ENCODE results near the gene ZNF679.
"Not testable (repeated sequence)": the region's sequence is repeated elsewhere in the genome, so short reads cannot be mapped to it uniquely, and the experiment has no call there.

The ZNF679 gene

DNA sequence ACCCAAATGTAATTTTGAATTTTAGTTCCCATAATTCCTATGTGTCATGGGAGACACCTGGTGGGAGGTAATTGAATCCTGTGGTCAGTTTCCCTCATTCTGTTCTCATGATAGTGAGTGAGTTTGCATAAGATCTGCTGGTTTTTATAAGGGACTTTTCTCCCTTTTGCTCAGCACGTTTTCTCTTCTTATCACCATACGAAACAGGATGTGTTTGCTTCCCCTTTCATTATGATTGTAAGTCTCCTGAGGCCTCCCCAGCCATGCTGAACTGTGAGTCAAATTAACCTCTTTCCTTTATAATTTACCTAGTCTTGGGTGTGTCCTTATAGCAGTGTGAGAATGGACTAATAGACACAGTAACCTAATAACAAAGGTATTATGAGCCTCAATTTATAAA, 49.4 kb downstream of the ZNF679 start:
- ATAC-seq (replicated peaks): peak; percentile 85 to 92
- H3K4me3 Mint-ChIP-seq: no peak overlapping the region
- H3K4me1 Mint-ChIP-seq: no peaks in the 10 kb centered on the region
- H3K27ac Mint-ChIP-seq: no peak overlapping the region
- H3K36me3 Mint-ChIP-seq: no peaks in the 10 kb centered on the region
- no peaks in the 10 kb centered on the region for H3K27me3 Mint-ChIP-seq
- peak; percentile 20 for DNase-seq
- peaks cover 7 to 14% of the 10 kb centered on the region in 2 donors for H3K9me3 Mint-ChIP-seq

DNA sequence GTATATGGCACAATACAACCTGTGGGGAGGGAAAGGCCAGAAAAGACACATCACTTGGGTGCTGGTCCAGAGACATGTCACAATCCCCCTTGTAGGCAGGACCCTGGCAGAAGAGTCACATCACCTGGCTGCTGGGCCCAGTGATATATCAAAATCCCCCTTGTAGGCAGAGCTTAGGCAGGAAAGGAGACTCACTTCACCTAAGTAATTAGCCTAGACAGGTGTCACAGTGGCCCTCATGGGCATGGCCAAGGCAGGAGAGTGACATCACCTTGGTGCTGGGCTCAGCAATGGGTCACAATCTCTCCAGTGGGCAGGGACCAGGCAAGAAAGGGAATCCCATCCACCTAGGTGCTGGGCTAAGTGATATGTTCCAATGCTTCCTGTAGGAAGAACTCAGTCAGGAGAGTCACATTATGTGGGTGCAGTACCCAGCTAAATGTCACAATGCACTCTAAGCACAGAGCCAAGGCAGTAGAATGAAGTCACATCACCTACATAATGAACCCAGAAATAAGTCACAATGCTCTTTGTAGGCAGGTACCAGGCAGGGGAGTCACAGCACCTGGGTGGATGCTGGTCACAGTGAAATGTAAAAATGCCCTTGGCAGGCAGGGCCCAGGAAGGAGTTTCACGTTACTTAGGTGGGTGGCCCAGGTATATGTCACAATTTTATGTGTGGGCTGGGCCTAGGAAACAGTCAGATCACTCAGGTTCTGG, 66.6 kb downstream of the ZNF679 start:
- DNase-seq (no peak), ATAC-seq (replicated peaks) (no peak)
- Mint-ChIP-seq H3K36me3 (peaks cover 0 to 3% of the 10 kb centered on the region in 2 donors), H3K9me3 (peaks cover 0 to 4% of the 10 kb centered on the region in 2 donors), H3K4me3 (no peak overlapping the region), H3K27me3 (no peaks in the 10 kb centered on the region), H3K4me1 (peaks cover 0 to 3% of the 10 kb centered on the region in 2 donors), H3K27ac (no peak overlapping the region)

DNA sequence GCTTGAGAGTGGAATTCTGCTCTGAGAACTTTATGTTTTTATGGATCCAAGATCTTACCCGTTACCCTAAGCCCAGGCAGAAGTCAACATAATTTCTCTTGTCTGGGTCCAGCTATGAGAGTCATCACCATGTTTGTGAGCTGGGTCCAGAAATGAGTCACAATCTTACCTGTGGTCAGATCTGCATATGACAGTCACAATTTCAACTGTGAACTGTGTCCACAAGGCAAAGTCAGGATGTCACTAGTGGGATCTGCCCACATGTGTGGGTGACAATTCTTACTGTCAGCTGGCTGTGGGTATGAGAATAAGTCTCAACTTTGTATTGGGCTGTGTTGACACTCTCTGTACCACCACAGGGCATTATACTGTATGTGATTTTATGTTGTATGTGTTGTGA, 69.1 kb downstream of the ZNF679 start:
- H3K27ac Mint-ChIP-seq, H3K4me3 Mint-ChIP-seq, H3K27me3 Mint-ChIP-seq, H3K36me3 Mint-ChIP-seq, DNase-seq, H3K4me1 Mint-ChIP-seq: not testable (repeated sequence)
- H3K9me3 Mint-ChIP-seq: peaks cover 0 to 14% of the 10 kb centered on the region in 2 donors
- ATAC-seq (replicated peaks): peak; percentile 80 to 88

DNA sequence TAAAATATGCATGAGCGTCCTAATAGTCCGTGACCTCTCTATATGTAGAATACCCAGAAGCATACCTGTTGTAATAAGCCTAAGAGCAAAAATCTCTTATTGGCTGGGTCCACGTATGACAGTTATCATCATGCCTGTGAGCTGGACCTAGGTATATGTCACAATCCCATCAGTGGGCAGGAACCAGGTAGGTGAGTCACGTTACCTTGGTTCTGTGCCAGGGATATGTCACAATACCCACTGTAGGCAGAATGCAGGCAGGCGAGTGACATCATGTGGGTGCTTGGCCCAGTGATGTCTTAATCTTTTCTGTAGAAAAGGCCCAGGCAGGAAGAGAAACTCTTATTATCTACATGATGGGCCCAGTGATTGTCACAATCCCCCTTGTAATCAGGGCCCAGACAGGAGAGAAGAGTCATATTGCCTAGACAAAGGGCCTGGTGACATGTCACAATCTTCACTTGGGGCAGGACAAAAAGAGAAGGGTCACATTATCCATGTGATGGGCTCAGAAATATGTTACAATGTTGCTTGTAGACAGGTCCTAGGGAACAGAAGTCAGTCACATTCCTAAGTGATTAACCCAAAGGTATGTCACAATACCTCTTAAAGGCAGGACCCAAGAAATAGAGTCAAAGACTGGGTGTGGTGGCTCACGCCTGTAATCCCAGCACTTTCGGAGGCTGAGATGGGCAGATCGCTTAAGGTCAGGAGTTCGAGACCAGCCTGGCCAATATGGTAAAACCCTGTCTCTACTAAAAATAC, 72.5 kb downstream of the ZNF679 start:
- no peak overlapping the region for H3K27ac Mint-ChIP-seq
- DNase-seq (no peak), ATAC-seq (replicated peaks) (no peak)
- peaks cover 0 to 12% of the 10 kb centered on the region in 2 donors for H3K36me3 Mint-ChIP-seq
- no peak overlapping the region for H3K4me3 Mint-ChIP-seq
- H3K9me3 Mint-ChIP-seq: peaks cover 0 to 14% of the 10 kb centered on the region in 2 donors
- peaks cover 11 to 18% of the 10 kb centered on the region in 2 donors for H3K4me1 Mint-ChIP-seq
- no peaks in the 10 kb centered on the region for H3K27me3 Mint-ChIP-seq

DNA sequence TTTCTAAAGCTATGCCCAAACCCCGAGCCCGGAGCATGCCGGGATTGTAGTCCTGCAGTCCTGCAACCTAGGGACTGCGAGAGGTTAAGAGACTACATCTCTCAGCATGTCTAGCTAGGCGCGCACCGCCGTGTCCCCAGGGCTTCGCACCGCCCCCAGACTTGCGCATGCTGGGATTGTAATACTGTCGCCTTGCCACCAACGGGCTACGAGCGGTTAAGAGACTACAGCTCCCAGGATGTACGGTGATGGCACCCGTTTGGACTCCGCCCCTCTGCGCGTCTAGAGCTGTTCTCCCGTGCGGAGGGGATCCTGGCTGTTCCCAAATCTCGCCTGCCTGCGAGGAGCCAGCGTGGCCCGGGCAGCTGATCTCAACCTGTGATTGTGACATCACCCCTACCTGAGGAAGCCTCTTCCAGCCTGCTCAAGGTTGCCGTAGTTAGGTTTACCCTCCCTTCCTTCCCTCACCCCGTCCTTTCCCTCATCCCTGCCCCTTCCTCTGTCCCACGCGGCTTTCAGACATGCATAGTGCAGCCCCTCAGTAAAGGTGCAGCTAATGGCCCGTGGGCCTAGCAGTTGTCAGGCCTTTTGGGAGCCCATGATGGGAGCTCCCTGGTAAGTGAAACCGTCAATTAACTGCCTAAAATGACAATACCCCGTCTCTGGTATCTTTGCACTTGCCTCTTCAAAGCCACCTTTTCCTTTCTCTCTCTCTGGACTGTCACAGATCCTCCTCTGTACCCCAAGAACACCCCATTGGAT, 79.2 kb downstream of the ZNF679 start:
- peak overlapping the region; percentile 91 to 96 for H3K4me3 Mint-ChIP-seq
- H3K27me3 Mint-ChIP-seq: no peaks in the 10 kb centered on the region
- no peaks in the 10 kb centered on the region for H3K9me3 Mint-ChIP-seq
- DNase-seq (peak; percentile 96), ATAC-seq (replicated peaks) (peak; percentile 93 to 94)
- H3K27ac Mint-ChIP-seq: peak overlapping the region; percentile 97
- H3K4me1 Mint-ChIP-seq: peaks cover 15 to 37% of the 10 kb centered on the region in 2 donors
- H3K36me3 Mint-ChIP-seq: peaks cover 5% of the 10 kb centered on the region in 2 donors

DNA sequence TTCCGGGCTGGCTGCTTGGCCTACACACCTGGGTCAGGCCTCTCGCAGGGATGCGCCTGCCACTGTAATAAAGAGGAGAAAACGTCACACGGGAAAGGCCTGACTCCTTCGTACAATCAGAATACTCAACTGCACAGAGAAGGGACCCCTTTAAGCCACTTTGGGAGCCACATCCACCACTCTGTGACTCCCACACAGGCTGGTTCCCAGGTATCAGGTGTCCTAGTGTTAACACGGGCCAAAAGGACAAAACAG, 79.7 kb downstream of the ZNF679 start:
- H3K36me3 Mint-ChIP-seq: peaks cover 8 to 10% of the 10 kb centered on the region in 2 donors
- H3K4me1 Mint-ChIP-seq: peaks cover 15 to 42% of the 10 kb centered on the region in 2 donors
- no peak for ATAC-seq (replicated peaks)
- peak overlapping the region; percentile 97 for H3K27ac Mint-ChIP-seq
- peak overlapping the region; percentile 91 to 96 for H3K4me3 Mint-ChIP-seq
- DNase-seq: no peak
- H3K9me3 Mint-ChIP-seq: no peaks in the 10 kb centered on the region
- H3K27me3 Mint-ChIP-seq: no peaks in the 10 kb centered on the region

DNA sequence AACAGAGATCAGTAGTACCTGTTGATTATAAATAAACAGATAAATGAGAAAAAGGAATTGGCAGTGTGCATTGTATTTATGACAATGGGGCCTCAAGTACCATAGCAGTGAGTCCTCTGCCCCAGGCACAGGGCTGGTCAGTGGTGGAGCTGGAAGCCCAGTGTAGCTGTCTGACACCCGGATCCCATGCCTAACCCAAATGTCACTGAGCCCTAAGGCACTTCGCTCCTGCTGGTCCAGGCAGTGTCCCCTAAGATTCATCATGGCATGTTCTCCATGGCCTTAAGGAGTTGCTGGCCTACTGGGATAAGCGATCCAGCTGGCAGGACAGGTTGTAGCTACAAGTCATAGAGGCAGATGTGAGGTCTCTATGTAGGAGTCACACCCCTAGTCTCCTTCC, 82.2 kb downstream of the ZNF679 start:
- Mint-ChIP-seq H3K27ac (no peak overlapping the region), H3K27me3 (no peaks in the 10 kb centered on the region), H3K9me3 (no peaks in the 10 kb centered on the region), H3K36me3 (peaks cover 8 to 9% of the 10 kb centered on the region in 2 donors), H3K4me1 (peaks cover 14 to 42% of the 10 kb centered on the region in 2 donors), H3K4me3 (no peak overlapping the region)
- ATAC-seq (replicated peaks): no peak
- no peak for DNase-seq

DNA sequence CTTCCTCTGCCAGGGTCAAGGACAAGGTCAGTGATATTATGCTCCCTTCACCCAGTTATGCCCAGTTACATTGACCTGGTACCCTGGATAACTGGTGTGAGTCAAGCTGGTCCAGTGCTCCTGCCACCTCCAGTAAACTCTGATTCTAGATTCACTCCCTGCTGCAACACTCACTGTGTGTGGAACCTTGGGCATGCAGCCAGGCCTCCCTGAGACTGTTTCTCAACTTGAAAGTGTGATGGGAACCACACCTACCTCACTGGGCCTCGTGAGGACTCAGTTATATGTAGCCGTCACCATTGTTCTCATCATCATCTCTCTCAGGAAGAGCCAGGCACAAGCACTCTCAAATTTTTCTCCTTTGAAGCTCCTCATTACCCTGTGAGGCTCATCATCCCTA, 84.6 kb downstream of the ZNF679 start:
- DNase-seq (no peak), ATAC-seq (replicated peaks) (no peak)
- peak overlapping the region; percentile 100 for H3K27ac Mint-ChIP-seq
- H3K4me1 Mint-ChIP-seq: peaks cover 14 to 35% of the 10 kb centered on the region in 2 donors
- peaks cover 7 to 12% of the 10 kb centered on the region in 2 donors for H3K36me3 Mint-ChIP-seq
- no peaks in the 10 kb centered on the region for H3K9me3 Mint-ChIP-seq
- no peaks in the 10 kb centered on the region for H3K27me3 Mint-ChIP-seq
- no peak overlapping the region for H3K4me3 Mint-ChIP-seq

DNA sequence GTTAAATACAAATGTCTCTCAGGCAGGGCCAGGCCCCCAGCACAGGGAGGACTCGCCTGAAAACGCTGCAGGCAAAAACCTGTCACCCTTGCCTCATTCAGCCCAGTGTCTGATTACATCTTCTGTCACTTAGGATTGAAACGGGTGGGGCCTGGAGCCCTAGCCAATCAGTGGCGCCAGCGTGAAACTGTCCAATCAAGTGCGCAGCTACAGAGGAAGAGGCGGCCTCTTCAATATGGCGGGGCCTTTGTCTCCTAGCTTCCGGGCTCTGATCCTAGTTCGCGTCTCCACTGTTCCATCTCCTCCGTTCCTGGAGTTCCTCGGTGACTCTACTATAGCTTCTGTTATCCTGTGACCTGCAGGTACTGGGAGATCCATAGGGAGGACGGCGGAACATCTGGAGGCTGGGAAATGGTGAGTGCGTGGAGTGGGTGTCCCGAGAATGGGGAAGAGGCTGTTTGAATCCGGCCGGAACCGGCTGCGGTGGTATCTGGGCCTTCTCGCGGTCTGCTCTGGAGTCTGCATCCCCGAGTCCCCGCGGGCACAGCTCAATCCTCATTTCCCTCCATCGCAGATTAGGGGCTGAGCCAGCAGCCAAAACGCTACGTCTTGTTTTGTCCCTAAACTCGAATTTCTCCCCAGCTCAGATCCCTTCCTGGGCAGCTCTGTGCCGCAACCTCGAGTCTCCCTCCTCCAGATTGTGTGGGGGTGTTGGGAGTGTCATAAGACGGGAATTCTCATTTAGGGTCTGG, 85.6 kb downstream of the ZNF679 start, which contains the start of gene ZNF736:
Gene ZNF736, plus strand, starts transcription at position 222 of the 752 bp plus-strand sequence. Its CDS starts 190 bp downstream, at position 412.
- Mint-ChIP-seq H3K36me3 (peaks cover 9 to 14% of the 10 kb centered on the region in 2 donors), H3K4me3 (peak within 1 kb of the TSS; percentile 100), H3K27me3 (no peaks in the 10 kb centered on the region), H3K9me3 (no peaks in the 10 kb centered on the region), H3K4me1 (peaks cover 15 to 35% of the 10 kb centered on the region in 2 donors), H3K27ac (peak within 1 kb of the TSS; percentile 100)
- ATAC-seq (replicated peaks): peak; percentile 99
- DNase-seq: peak; percentile 86

DNA sequence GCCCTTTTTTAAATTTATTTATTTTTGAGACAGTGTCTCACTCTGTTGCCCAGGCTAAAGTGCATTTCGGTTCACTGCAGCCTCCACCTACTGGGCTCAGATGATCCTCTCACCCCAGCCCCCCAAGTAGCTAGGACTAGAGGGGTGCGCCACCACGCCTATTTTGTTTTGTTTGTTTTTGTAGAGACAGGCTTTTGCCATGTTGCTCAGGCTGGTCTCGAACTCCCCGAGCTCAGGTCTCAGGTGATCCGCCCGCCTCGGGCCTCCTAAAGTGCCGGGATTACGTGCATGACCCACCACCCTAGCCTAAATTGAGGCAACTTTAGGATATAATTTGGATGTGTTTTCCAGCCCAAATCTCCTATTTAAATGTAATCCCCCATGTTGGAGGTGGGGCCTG, 86.3 kb downstream of the ZNF679 start:
- H3K4me3 Mint-ChIP-seq: peak overlapping the region; percentile 100
- peaks cover 9 to 15% of the 10 kb centered on the region in 2 donors for H3K36me3 Mint-ChIP-seq
- H3K27ac Mint-ChIP-seq: peak overlapping the region; percentile 100
- H3K4me1 Mint-ChIP-seq: peaks cover 16 to 37% of the 10 kb centered on the region in 2 donors
- H3K27me3 Mint-ChIP-seq: no peaks in the 10 kb centered on the region
- ATAC-seq (replicated peaks) (peak; percentile 10 to 16), DNase-seq (no peak)
- no peaks in the 10 kb centered on the region for H3K9me3 Mint-ChIP-seq

DNA sequence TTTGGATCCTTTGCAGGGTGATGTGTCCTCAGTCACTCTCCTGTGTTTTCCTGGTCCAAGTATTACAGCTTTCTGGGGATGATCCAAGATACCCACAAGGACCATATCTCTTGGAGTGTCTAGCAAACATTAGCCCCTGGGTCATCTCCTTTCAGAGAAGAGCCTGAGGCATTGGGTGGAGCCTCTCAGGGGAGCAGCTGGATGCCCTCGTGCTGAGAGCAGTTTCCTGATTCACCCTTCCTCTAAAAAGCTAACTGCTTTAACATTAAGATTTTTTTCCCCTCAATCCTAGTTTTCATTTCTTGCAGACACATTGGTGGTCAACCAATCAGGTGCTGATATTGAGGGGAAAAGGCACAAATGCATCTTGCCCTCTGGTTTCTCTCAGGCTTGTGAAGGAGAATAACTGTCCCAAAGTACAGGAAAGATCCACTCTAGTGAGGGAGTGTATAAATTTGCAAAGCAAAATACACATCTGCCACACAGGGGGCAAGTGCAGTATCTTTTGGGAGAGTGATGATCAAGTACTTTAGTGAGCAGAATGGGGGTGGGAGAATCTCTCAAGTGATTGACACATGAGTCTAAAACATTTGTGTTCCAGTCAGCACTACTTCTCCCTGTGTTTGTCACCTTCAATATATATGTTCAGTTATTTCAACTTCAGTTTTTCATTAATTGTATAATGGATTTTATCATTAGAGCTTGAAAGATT, 87.9 kb downstream of the ZNF679 start:
- Mint-ChIP-seq H3K36me3 (peaks cover 7 to 17% of the 10 kb centered on the region in 2 donors), H3K27ac (peak overlapping the region; percentile 81), H3K4me1 (peaks cover 21 to 50% of the 10 kb centered on the region in 2 donors), H3K4me3 (peak overlapping the region; percentile 60 to 62)
- H3K9me3 Mint-ChIP-seq; ATAC-seq (replicated peaks); DNase-seq; H3K27me3 Mint-ChIP-seq: not testable (repeated sequence)

Measured in stimulated activated naive B cell treated with anti-CD40 and anti-IgM and Interleukin-4, amounts not matched to agents 10 μg/mL and 1 μg/mL and 100 μg/mL, for 72 hours (primary cell).